Omental fat pad (tissue), 4 donors: ENCODE results near the gene SLC44A3. TPM values are rescaled to one million over a fixed set of nuclear protein-coding genes. Genes with fewer than 3 reads are reported as not detected.
A peak's percentile ranks its signal among the peaks of the same experiment; 100 is the strongest.

Source experiments
- ATAC-seq: fragments of 150-250 bp; one replicate; pipeline ENCODE4 v1.9.1; 2016; ENCODE audit warnings: mild to moderate bottlenecking, moderate library complexity; ENCODE audit not compliant: low FRiP score
- DNase-seq: peaks from one replicate; pipeline ENCODE4 v3.0.0-alpha.2; 2019; ENCODE audit warnings: low spot score
- CTCF ChIP-seq, 3 donors: fragments of 450-650 bp; IDR thresholded peaks; one replicate each; pipeline ENCODE4 v1.5.1; 2016 to 2017; ENCODE audit warnings: antibody characterized with exemption in 3 of 3, mild to moderate bottlenecking in 3 of 3, moderate library complexity in 2 of 3
- total RNA-seq, 4 donors: library from RNA; depleted of rRNA; stranded (reverse); fragments of >200 nt; gene quantifications; one replicate each; pipeline ENCODE4 v1.1.0, GENCODE V29; 2016

SLC44A3 gene
- total RNA-seq, 4 donors from 2014 or later = 1.3 to 1.9 (median 1.4) TPM

GRCh38 chr1:94926126-94926914, 106.2 kb downstream of the SLC44A3 start:
- DNase-seq = no peak
- ATAC-seq = peak; percentile 28
- peak in 1 of 3 donors; percentile 19 for TF ChIP-seq CTCF (IDR thresholded peaks at IDR 0.05)

GRCh38 chr1:94926915-94927404, 106.8 kb downstream of the SLC44A3 start, which contains the start of gene CNN3:
CNN3 (minus strand) TSS chr1:94927110; CDS start chr1:94926894, 216 bp downstream.
- DNase-seq (peak; percentile 61), ATAC-seq (peak; percentile 86)
- TF ChIP-seq CTCF (IDR thresholded peaks at IDR 0.05) = no peak

GRCh38 chr1:94927405-94928175, 107.4 kb downstream of the SLC44A3 start:
- DNase-seq (no peak), ATAC-seq (peak; percentile 2)
- no peak for TF ChIP-seq CTCF (IDR thresholded peaks at IDR 0.05)

- DNase-seq = no peak
- TF ChIP-seq CTCF (IDR thresholded peaks at IDR 0.05) = no peak
- ATAC-seq = no peak
Measured at GRCh38 chr1:94928293-94928939, 108.3 kb downstream of the SLC44A3 start.

GRCh38 chr1:94929351-94930217, 109.4 kb downstream of the SLC44A3 start:
- ATAC-seq = no peak
- no peak for DNase-seq
- no peak for TF ChIP-seq CTCF (IDR thresholded peaks at IDR 0.05)

- DNase-seq (no peak), ATAC-seq (no peak)
- no peak for TF ChIP-seq CTCF (IDR thresholded peaks at IDR 0.05)
Measured at GRCh38 chr1:94931254-94931841, 111.2 kb downstream of the SLC44A3 start.
